Psoas muscle (tissue), 8 donors: ENCODE measurements around the gene PAN3. TPM values are rescaled to one million over a fixed set of nuclear protein-coding genes. Genes with fewer than 3 reads are reported as not detected.
A peak's percentile ranks its signal among the peaks of the same experiment; 100 is the strongest.

Source experiments
- ATAC-seq, 4 donors: fragments of 200-7000 bp; cut with Tn5 transposase; one replicate each; pipeline ENCODE4 v1.9.1; 2020; ENCODE audit warnings: moderate library complexity in 3 of 4, mild to moderate bottlenecking in 2 of 4
- DNase-seq, 2 donors: peaks; one replicate each; pipeline ENCODE4 v3.0.0-alpha.2; 2020
- H3K27ac ChIP-seq: fragments of 200-600 bp; one replicate; pipeline ENCODE4 v1.8.0; 2022
- H3K27me3 ChIP-seq, 3 donors: fragments of 200-600 bp in 1 of 3; one replicate each; pipeline versions ENCODE4 v1.6.1 to v1.8.0; 2013 to 2022; ENCODE audit warnings: low read length in 2 of 3, mild to moderate bottlenecking in 2 of 3, moderate library complexity in 1 of 3; ENCODE audit not compliant: insufficient read depth in 3 of 3
- H3K36me3 ChIP-seq, 2 donors: fragments of 200-600 bp in 1 of 2; one replicate each; pipeline versions ENCODE4 v1.6.1 to v1.8.0; 2013 to 2022; ENCODE audit warnings: low read depth in 1 of 2, mild to moderate bottlenecking in 1 of 2, moderate library complexity in 1 of 2; ENCODE audit not compliant: insufficient read depth in 1 of 2
- H3K4me1 ChIP-seq: fragments of 200-600 bp; one replicate; pipeline ENCODE4 v1.8.0; 2022
- H3K4me3 ChIP-seq: fragments of 200-600 bp; one replicate; pipeline ENCODE4 v1.8.0; 2022; ENCODE audit warnings: mild to moderate bottlenecking
- H3K9me3 ChIP-seq: fragments of 200-600 bp; one replicate; pipeline ENCODE4 v1.8.0; 2022
- WGBS, 3 donors: extraction: QIAGEN DNeasy Blood & Tissue Kit; methylation state at CpG; one replicate each; pipeline versions ENCODE4 v1.1.6 to v1.1.7; 2013; 5-methylcytosine and 5-hydroxymethylcytosine counted together
- intact Hi-C, 2 donors: fragments of 100-400 bp; cut with DNase I; formaldehyde crosslinking; loops; one replicate each; pipeline versions ENCODE4 v1.11.0 to v1.14.2; 2022
- polyA plus RNA-seq, 3 donors: library from polyadenylated mRNA; stranded (reverse); fragments of 200-250 nt; gene quantifications; one replicate each; pipeline ENCODE4 v1.2.3, GENCODE V29; 2013
- total RNA-seq, 4 donors: library from RNA; stranded (reverse); fragmentation: NEBNext Ultra II Directional in 2 of 4; extraction: Animal tissue kit (Norgen Biotek cat#: 25700) in 2 of 4; gene quantifications; one replicate each; pipeline versions ENCODE4 v1.2.1 to v1.2.4, GENCODE V29; 2021 to 2023
- TF ChIP-seq, protein P1 (sequence below): fragments of 200-600 bp; IDR thresholded peaks from one replicate; pipeline ENCODE4 v1.8.0; 2022; ENCODE audit warnings: antibody characterized with exemption
- donor health status: healthy with polysubstance abuse.
- donor health status: DM: no; HTN: no; CAD: no; lungs with moderate emphysema.
- donor health status: Bipolar disorder and iron deficiency.
- donor health status: healthy.
- donor health status: DM: yes; HTN: yes; CAD: no.
- donor health status: DM: no; HTN: no; CAD: no.
- donor health status: DM: no; HTN: no; CAD: no.
- donor health status: DM: yes; HTN: yes; CAD: no.

Gene PAN3
- total and polyA plus RNA-seq, 7 donors, result 2.3 to 9.0 (median 5.9) TPM

DNA sequence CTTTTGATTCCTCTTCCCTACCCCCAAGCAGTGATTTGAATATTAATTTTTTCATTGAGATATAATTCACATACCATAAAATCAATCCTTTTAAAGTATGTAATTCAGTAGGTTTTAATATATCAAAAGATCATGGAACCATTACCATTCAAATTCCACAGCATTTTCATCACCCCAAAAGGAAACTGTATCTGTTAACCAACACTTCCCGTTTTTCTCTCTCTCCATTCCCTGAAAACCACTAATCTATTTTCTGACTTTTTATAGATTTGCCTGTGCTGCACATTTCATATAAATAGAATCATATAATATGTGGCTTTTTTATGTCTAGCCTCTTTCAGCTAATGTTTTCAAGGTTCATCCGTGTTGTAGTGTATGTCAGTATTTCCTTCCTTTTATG, 107.1 kb downstream of the PAN3 start:
- WGBS, 3 donors, result 91 to 97% (median 95%) methylated on average over 2 of the region's 2 CpGs
- no peak for ATAC-seq
- TF ChIP-seq, protein P1, sequence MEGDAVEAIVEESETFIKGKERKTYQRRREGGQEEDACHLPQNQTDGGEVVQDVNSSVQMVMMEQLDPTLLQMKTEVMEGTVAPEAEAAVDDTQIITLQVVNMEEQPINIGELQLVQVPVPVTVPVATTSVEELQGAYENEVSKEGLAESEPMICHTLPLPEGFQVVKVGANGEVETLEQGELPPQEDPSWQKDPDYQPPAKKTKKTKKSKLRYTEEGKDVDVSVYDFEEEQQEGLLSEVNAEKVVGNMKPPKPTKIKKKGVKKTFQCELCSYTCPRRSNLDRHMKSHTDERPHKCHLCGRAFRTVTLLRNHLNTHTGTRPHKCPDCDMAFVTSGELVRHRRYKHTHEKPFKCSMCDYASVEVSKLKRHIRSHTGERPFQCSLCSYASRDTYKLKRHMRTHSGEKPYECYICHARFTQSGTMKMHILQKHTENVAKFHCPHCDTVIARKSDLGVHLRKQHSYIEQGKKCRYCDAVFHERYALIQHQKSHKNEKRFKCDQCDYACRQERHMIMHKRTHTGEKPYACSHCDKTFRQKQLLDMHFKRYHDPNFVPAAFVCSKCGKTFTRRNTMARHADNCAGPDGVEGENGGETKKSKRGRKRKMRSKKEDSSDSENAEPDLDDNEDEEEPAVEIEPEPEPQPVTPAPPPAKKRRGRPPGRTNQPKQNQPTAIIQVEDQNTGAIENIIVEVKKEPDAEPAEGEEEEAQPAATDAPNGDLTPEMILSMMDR, result no peak

DNA sequence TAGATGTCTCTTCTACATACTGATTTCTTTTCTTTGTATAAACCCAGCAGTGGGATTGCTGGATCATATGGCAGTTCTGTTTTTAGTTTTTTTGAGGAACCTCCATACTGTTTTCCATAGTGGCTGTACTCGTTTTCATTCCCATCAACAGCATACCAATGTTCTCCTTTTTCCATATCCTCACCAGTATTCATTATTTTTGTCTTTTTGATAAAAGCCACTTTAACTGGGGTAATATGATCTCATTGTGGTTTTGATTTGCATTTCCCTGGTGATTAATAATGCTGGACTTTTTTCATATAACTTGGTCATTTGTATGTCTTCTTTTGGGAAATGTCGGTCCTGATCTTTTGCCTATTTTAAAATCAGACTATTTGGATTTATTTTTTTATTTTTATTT, 108.5 kb downstream of the PAN3 start:
- ATAC-seq (no peak), DNase-seq (no peak)
- no peak overlapping the region for H3K27ac ChIP-seq
- H3K4me3 ChIP-seq, result no peak overlapping the region
- TF ChIP-seq, protein P1, result no peak
- intact Hi-C loops, result no loop called here
- no peaks in the 10 kb centered on the region for H3K4me1 ChIP-seq
- no peaks in the 10 kb centered on the region for H3K27me3 ChIP-seq
- H3K9me3 ChIP-seq, result no peaks in the 10 kb centered on the region
- WGBS, 3 donors, result 80 to 91% (median 88%) methylated on average over 2 of the region's 2 CpGs
- H3K36me3 ChIP-seq, result no peaks in the 10 kb centered on the region

More for the DNA sequence above, 107.1 kb downstream of the PAN3 start:
- DNase-seq, result no peak
- no peak overlapping the region for H3K27ac ChIP-seq
- H3K9me3 ChIP-seq, result no peaks in the 10 kb centered on the region
- intact Hi-C loops, result no loop called here
- no peaks in the 10 kb centered on the region for H3K4me1 ChIP-seq
- no peaks in the 10 kb centered on the region for H3K27me3 ChIP-seq
- H3K4me3 ChIP-seq, result no peak overlapping the region
- H3K36me3 ChIP-seq, result peaks cover 0 to 6% of the 10 kb centered on the region in 2 donors

DNA sequence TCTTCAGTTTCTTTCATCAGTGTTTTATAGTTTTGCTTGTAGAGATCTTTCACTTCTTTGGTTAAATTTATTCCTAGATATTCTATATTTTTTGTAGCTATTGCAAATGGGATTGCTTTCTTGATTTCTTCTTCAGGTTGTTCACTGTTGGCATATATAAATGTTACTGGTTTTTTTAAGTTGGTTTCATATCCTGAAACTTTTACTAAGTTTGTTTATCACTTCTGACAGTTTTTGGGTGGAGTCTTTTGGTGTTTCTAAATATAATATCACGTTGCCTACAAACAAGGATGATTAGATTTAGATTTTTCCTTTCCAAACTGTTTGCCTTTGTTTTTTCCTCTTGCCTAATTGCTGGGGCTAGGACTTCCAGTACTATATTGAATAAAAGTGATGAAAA, 109.7 kb downstream of the PAN3 start:
- TF ChIP-seq, protein P1, result no peak
- no peaks in the 10 kb centered on the region for H3K27me3 ChIP-seq
- H3K4me3 ChIP-seq, result no peak overlapping the region
- WGBS, 3 donors, result 61 to 64% (median 63%) methylated on average over 1 of the region's 1 CpG
- intact Hi-C loops, result no loop called here
- H3K4me1 ChIP-seq, result no peaks in the 10 kb centered on the region
- ATAC-seq (no peak), DNase-seq (no peak)
- H3K27ac ChIP-seq, result no peak overlapping the region
- H3K9me3 ChIP-seq, result no peaks in the 10 kb centered on the region
- no peaks in the 10 kb centered on the region for H3K36me3 ChIP-seq

DNA sequence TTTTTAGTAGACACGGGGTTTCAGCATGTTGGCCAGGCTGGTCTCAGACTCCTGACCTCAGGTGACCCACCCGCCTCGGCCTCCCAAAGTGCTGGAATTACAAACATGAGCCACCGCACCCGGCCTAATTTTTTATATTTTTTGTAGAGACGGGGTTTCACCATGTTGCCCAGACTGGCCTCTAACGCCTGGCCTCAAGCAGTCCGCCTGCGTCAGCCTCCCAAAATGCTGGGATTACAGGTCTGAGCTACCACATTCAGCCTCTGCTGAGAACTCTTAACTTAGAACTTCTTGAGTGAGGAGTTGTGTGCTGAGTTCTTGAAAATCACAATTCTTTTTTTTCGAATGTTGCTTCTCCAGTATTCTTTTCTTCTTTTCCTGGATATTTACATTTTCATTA, 112.2 kb downstream of the PAN3 start:
- Histone ChIP-seq H3K4me3 (no peak overlapping the region), H3K4me1 (no peaks in the 10 kb centered on the region), H3K27me3 (no peaks in the 10 kb centered on the region), H3K36me3 (no peaks in the 10 kb centered on the region), H3K9me3 (no peaks in the 10 kb centered on the region), H3K27ac (no peak overlapping the region)
- ATAC-seq (peak in 2 of 4 donors; percentile 11 to 24), DNase-seq (no peak)
- TF ChIP-seq, protein P1, result no peak
- 57 to 84% (median 68%) methylated on average over 10 of the region's 10 CpGs for WGBS, 3 donors
- intact Hi-C loops, result no loop called here

DNA sequence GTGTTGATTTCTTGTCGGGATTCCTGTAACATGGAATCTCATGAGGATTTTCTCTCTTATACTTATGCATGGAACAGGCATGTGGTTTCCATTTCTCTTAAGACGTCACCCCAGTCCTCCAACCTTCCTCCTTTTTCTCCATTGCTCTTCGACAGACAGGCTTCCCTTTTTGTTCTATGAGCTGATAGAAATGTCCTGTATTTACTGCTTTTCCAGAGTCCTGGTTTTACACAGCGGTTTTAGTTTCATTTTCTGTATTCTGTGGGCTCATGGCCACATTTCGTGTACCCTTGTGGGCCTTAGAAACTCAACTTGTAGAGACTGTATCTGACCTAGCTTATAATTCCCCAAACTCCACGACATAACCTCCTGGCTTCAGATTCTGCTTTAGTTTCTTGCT, 113.1 kb downstream of the PAN3 start:
- Histone ChIP-seq H3K9me3 (no peaks in the 10 kb centered on the region), H3K27ac (no peak overlapping the region), H3K36me3 (peaks cover 2 to 4% of the 10 kb centered on the region in 2 donors), H3K27me3 (no peaks in the 10 kb centered on the region), H3K4me3 (no peak overlapping the region), H3K4me1 (no peaks in the 10 kb centered on the region)
- 88 to 91% (median 90%) methylated on average over 6 of the region's 6 CpGs for WGBS, 3 donors
- no peak for ATAC-seq
- DNase-seq, result no peak
- intact Hi-C loops, result no loop called here
- TF ChIP-seq, protein P1, result no peak
